ENCODE measurements around the gene TBL1Y.

- TF ChIP-seq POLR2A (IDR thresholded peaks at IDR 0.05): no peak
- TF ChIP-seq, protein P1, sequence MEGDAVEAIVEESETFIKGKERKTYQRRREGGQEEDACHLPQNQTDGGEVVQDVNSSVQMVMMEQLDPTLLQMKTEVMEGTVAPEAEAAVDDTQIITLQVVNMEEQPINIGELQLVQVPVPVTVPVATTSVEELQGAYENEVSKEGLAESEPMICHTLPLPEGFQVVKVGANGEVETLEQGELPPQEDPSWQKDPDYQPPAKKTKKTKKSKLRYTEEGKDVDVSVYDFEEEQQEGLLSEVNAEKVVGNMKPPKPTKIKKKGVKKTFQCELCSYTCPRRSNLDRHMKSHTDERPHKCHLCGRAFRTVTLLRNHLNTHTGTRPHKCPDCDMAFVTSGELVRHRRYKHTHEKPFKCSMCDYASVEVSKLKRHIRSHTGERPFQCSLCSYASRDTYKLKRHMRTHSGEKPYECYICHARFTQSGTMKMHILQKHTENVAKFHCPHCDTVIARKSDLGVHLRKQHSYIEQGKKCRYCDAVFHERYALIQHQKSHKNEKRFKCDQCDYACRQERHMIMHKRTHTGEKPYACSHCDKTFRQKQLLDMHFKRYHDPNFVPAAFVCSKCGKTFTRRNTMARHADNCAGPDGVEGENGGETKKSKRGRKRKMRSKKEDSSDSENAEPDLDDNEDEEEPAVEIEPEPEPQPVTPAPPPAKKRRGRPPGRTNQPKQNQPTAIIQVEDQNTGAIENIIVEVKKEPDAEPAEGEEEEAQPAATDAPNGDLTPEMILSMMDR (IDR thresholded peaks at IDR 0.05): no peak
Measured at GRCh38 chrY:6966521-6966920, 56.0 kb downstream of the TBL1Y start.

Data from uterus (tissue), 2 donors.